GM19455 (cell line): Measurements from ENCODE around the gene SEC24A.
"Not testable (repeated sequence)": the region's sequence is repeated elsewhere in the genome, so short reads cannot be mapped to it uniquely, and the experiment has no call there.

Experiments used
- ATAC-seq: cut with Tn5 transposase; IDR thresholded peaks from one replicate; pipeline ENCODE4 v1.9.1; 2021; ENCODE audit not compliant: unreplicated experiment

SEC24A gene

DNA sequence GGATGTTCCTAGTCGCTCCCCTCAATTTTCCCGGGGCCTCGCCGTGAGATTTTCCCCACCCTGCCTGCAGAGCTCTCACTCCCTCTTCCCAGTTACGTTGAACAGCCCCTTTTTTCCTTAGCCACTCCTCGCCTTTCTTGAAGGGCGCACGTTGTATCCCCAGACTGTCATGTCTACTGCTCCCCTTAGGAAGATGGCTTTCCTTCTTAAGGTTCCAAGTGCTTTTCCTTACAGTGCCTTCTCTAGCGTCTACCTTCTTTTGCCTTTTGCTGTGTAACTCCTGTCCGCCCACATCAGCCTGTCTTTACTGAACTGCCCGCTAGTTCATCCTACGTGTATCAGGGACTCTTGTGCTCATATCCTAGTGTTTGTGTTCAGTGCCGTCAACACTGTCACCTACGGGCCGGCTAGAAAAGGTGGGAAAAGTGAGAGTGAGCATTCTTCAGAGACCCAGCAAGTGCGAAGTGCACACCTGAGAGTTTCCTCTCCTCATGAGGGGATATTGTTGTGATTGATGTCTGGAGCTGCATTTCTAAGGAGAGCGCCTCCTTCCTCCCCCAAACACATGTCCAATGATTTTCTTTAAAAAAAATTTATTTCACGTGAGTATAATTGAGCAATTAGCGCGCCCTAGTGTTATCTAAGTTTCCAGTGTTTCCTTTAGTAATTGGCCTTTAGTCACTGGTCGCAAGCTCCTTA lies 90.5 kb downstream of the SEC24A start:
- no peak for ATAC-seq

DNA sequence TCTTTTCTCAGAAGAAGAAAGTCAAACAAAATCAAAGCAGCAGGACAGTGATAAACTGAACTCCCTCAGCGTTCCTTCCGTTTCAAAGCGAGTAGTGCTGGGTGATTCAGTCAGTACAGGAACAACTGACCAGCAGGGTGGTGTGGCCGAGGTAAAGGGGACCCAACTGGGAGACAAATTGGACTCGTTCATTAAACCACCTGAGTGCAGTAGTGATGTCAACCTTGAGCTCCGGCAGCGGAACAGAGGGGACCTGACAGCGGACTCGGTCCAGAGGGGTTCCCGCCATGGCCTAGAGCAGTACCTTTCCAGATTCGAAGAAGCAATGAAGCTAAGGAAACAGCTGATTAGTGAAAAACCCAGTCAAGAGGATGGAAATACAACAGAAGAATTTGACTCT lies 92.5 kb downstream of the SEC24A start:
- ATAC-seq, result no peak

DNA sequence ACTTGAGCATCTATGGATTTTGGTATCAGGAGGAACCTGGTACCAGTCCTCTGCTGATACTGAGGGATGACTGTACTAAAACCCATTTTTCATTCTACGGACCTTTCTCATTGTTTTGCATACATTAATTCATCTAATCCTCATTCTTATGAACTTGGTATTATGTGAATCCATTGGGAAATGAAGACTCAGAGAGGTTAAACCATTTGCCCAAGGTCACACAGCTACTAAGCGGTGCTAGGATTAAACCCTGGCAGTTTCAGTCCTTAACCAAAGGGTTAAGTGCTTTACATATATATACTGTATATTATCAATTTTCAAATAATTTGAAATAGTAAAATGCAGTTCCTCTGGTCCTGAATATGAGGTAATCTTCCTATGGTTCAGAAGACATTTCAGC lies 93.5 kb downstream of the SEC24A start:
- ATAC-seq, result no peak

DNA sequence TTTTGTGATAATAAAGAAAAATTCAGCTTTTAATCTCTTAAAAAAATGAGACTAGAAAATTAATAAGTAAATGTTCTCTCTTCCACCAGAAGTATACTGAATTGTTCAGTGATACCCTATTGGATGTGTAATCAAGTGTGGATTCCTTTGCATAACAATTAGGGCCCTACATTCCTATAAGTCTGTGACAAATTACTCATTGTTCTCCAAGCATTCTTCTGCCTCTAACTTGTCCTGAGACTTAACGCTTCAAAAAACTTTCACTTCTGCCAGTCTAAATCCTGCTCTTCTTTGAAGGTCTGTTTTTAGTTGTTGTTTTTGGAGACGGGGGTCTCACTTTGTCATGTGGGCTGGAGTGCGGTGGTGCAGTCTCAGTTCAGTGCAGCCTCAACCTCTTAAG lies 100.8 kb downstream of the SEC24A start:
- no peak for ATAC-seq

DNA sequence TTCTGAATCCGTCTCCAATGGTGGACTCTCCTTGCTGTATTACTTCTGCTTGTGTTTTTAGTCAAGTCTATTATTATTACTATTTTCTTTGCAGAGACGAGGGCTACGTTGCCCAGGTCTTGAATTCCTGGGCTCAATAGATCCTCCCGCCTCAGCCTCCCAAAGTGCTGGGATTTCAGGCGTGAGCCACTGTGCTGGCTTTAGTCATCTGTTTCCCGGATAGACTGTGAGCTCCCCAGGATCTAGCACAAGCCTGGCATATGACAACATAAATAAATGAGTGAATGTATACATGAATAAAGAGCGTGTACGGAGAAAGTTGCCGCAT lies 109.6 kb downstream of the SEC24A start:
- ATAC-seq, result peak; percentile 37

DNA sequence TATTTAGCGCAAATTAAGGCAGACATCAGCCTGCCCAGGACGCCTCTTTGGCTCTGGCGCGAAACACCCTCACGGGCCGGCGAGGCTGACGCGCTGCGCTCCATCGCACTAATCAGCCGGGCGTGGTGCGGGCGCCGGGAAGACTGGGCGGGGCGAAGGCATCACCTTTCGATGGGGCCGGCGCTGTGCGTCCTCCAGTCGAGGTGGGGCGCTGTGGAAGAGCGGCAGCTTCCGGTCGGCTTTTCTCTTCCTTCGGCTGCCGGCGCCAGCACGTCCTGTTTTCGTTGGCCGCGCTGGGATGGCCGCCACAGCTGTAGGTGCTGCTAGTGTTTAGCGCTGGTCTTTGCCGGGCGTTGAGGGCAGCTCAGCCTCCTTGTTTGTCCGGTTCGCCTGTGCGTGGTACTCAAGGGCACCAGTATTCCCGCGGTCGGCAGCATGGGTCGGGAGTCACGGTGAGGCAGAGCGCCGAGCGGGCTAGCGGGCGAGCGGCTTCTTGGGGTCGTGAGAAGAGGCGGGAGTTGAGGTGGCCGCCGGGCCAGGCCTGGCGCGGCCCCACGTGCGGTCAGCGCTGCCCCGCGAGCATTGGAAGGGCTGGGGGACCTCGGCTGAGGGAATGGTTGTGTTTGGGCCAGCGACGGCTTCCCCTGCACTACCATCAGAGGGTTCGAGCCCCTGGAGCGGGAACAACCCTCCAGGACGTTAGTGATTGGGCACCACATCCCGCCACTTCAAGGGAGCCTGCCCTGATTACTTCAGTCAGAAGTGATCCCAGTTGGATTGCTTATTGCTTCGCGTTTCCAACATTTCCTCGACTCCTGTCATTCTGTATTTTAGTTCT lies 110.1 kb downstream of the SEC24A start, which contains the start of gene DDX46:
TSS of gene DDX46 (plus strand) at position 276 of the 838 bp plus-strand sequence. CDS start at position 436, 160 bp downstream.
- peak; percentile 95 for ATAC-seq

DNA sequence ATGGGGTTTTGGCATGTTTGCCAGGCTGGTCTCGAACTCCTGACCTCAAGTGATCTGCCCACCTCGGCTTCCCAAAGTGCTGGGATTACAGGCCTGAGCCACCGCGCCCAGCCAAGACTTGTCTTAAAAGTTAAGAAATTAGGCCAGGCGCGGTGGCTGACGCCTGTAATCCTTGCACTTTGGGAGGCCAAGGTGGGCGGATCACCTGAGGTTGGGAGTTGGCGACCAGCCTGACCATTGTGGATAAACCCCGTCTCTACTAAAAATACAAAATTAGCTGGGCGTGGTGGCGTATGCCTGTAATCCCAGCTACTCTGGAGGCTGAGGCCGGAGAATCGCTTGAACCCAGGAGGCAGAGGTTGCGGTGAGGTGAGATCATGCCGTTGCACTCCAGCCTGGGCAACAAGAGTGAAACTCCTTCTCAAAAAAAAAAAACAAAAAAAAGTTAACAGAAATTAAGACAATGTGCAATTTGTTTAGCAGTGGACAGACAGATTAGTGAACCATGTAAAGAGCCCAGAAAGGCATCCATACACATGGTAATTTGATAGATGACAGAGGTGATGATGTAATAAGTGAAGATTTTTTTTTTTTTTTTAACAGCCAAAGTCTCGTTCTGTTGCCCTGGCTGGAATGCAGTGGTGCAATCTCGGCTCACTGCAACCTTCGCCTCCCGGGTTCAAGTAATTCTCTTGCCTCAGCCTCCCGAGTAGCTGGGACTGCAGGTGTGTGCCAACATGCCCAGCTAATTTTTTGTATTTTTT lies 119.1 kb downstream of the SEC24A start:
- ATAC-seq, result not testable (repeated sequence)

DNA sequence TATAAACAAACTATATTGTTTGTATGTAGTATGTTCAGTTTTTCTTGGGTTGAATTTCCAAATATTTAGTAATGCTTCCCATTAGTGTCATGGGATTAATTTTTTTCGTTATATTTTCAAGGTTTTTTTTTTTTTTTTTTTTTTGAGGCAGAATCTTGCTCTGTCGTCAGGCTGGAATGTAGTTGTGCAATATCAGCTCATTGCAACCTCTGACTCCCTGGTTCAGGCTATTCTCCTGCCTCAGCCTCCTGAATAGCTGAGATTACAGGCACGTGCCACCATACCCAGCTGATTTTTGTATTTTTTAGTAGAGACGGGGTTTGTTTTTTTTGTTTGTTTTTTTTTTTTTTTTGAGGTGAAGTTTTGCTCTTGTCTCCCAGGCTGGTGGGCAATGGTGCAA lies 120.6 kb downstream of the SEC24A start:
- no peak for ATAC-seq

DNA sequence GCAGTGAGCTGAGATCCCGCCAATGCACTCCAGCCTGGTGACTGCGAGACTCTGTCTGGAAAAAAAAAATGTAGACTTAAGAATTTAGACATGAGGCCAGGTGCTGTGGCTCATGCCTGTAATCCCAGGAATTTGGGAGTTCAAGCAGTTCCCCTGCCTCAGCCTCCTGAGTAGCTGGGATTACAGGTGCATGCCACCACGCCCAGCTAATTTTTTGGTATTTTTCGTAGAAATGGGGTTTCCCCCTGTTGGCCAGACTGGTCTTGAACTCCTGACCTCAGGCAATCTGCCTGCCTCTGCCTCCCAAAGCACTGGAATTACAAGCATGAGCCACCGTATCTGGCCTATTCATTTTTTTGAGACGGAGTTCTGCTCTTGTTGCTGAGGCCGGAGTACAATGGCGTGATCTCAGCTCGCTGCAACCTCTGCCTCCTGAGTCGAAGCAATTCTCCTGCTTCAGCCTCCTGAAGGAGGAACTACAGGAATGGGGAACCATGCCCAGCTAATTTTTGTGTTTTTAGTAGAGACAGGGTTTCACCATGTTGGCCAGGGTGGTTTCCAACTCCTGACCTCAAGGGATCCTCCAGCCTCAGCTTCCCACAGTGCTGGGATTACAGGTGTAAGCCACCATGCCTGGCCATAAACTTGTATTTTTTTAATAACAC lies 124.0 kb downstream of the SEC24A start:
- ATAC-seq, result no peak

DNA sequence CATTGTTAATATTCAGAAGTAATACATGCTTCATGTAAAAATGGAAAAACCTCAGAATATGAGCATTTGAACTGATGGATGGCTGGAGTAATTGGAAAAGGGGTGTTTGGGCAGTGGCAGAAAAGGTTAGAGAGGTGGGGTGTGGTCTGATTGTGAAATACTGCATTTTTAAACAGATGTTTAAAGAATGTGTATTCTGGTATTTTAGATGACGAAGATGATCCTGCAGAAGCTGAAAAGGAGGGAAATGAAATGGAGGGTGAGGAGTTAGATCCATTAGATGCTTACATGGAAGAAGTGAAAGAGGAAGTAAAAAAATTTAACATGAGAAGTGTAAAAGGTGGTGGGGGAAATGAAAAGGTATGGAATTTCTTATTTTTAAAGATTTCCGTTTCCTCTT lies 128.8 kb downstream of the SEC24A start:
- ATAC-seq, result no peak
